ENCODE measurements around the gene IL17B.

The IL17B gene

DNA sequence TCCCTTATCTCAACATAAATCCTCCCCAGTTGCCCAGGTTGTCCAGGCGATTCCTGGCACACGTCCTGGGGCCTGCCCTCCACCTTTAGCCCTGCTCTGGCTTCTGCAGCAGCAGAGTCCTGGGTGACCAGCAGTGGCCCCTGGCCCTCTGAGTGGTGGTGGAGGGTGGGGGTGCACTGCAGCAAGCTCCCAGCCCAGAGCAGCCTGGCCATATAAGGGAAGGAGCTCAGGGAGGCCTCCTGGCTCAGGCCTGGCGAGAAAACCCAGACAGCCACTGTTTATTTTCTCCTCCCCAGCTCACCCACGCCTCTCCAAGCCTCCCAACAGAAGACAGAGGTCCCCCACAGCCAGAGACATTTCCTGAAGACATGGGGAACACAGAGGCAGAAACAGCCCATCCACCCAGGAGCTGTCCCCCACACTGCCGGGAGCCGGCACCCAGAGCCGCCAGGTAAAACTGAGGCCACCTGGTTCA, 44.7 kb upstream of the IL17B start:
- no peak for TF ChIP-seq ZFX (IDR thresholded peaks at IDR 0.05)
- TF ChIP-seq, protein P1, sequence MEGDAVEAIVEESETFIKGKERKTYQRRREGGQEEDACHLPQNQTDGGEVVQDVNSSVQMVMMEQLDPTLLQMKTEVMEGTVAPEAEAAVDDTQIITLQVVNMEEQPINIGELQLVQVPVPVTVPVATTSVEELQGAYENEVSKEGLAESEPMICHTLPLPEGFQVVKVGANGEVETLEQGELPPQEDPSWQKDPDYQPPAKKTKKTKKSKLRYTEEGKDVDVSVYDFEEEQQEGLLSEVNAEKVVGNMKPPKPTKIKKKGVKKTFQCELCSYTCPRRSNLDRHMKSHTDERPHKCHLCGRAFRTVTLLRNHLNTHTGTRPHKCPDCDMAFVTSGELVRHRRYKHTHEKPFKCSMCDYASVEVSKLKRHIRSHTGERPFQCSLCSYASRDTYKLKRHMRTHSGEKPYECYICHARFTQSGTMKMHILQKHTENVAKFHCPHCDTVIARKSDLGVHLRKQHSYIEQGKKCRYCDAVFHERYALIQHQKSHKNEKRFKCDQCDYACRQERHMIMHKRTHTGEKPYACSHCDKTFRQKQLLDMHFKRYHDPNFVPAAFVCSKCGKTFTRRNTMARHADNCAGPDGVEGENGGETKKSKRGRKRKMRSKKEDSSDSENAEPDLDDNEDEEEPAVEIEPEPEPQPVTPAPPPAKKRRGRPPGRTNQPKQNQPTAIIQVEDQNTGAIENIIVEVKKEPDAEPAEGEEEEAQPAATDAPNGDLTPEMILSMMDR (conservative IDR thresholded peaks at IDR 0.05), result no peak
- H3K27ac ChIP-seq, result no peak overlapping the region

DNA sequence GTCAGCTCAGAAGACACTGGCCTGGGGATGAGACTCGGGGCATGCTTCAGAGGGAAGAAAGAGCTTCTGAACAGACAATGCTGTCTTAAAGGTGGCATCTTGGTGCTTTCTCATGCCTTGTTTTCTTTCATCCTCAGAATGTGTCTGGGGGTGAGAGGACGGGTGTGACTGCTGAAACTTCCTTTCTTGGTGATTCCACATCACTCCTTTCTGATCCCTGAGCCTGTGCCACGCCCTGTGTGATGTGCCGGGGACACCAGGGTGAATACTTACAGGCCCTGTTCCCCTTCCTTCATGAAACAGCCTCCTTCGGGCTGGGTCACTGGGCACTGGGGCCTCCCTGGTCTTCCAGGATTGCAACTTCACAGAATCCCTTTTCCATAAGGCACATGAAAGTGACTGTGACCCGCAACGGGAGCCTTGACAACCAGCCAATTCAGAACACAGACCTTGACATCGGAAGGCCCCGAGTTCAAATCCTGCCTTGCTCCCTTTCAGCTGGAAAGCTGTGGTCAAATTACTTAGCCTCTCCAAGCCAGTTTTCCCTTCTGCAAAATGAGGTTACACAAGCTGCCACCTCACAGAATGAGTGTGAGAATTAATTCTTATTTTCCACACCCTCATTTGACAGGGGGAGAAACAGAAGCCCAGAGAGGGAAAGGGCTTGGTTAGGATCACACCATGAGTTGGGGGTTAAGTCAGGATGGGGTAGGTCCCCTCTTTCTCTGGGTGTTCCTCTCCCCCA, 44.1 kb upstream of the IL17B start:
- no peak overlapping the region for H3K27ac ChIP-seq
- no peak for TF ChIP-seq ZFX (IDR thresholded peaks at IDR 0.05)
- TF ChIP-seq, protein P1 (conservative IDR thresholded peaks at IDR 0.05), result no peak

DNA sequence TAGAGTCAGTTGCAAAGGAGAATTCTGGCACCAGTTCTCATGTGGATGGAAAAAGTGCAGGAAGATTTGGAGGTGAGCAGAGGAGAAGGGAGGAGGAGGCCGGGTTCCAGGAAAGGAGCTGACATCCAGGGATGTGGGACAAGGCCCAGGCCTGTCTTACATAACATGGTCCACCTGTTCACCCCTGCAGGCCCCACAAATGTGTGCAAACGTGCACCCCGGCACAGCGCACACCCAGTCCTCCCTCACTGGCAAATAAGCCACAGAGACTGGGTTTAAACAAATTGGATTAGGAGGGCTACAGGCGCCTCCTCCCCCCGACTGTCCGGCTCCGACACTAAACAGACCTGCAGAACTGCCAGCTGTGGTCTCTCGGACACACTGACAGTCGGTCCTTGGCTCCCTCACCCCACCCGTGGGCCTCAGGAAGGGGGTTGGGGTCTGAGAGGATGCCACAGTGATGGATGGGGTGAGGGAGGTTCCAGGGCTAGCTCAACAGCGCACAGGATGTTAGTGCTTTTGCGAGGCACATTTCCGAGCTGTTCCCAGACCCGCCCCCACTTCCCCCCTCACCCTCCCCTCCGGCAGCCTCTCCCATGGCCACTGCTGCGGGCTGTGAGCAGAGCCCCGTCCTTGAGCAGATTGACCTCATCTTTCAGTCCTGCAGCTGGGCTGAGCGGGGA, 43.4 kb upstream of the IL17B start:
- no peak for TF ChIP-seq ZFX (IDR thresholded peaks at IDR 0.05)
- TF ChIP-seq, protein P1 (conservative IDR thresholded peaks at IDR 0.05), result no peak
- no peak overlapping the region for H3K27ac ChIP-seq

DNA sequence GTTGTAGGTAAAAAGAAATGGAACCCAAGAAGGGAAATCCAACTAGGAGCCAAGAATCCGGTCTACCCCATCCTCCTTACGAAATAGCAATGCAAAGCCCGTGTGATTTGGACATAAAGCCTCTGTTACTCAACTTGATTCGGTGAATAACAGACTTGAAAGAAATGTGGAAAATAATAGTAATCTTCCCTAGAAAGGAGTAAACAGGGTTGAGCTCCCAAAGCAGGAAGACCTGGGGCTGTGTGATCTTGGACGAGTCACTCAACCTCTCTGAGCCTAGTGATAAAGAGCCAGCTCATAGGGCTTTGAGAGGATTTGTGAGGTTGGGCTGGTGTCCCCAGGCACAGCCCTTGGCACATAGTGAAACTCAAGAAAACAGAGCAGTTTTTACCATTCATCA, 42.7 kb upstream of the IL17B start:
- H3K27ac ChIP-seq, result no peak overlapping the region
- no peak for TF ChIP-seq ZFX (IDR thresholded peaks at IDR 0.05)
- TF ChIP-seq, protein P1 (conservative IDR thresholded peaks at IDR 0.05), result no peak

DNA sequence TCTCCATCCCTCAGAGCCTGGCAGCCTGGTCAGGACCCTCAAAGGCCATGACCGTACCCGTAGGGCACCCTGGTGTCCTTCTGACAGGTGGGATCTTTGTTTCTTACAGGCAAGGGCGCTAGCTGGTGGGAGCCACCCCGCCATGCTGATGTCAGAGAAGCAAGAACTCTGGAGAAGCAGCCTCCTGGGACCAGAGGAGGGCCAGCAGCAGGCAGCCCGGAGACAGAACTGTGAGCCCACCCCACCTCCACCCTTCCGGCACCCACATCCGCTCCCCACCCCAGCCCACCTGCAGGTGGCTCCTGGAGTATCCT, 42.2 kb upstream of the IL17B start:
- TF ChIP-seq, protein P1 (conservative IDR thresholded peaks at IDR 0.05), result no peak
- TF ChIP-seq ZFX (IDR thresholded peaks at IDR 0.05), result no peak
- H3K27ac ChIP-seq, result no peak overlapping the region

DNA sequence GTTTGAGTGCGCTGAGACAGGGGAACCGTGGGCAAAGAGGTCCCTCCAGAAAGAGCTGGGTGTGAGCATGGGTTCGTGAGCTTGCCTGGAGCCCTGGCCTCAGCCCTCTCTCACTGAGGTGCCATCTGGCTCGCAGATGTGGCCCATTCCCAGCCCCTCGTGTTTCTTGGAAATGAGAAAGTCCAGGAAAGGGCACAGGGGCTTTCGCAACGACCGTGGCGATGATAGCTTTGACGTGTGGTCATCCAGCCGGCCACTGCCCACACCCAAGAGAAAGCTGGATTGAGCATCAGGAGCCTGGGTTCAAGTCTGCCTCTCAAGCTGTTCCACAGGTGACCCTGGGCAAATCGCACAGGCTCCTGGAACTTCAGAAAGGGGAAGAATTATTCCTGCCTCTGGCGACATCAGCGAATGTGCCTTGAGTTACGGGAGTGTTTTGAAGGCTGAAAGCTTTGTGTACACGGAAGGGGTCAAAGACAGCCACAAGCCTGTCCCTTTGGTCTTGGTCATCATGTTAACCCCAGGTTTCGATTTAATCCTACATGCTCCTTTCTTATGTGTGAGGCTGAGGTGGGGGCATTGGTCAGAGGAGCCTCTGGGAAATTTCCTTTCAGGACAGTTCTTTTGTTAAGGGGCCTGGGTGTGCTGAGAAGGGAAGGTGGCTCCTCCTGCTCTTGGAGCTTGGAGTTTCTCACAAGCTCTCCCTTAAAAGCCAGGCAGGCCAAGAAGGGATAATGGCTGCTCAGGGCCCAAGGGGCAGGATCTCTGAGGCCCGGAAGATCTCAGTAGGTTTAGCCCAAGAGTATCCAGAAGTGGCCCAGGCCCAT, 41.7 kb upstream of the IL17B start:
- H3K27ac ChIP-seq, result no peak overlapping the region
- TF ChIP-seq, protein P1 (conservative IDR thresholded peaks at IDR 0.05), result no peak
- TF ChIP-seq ZFX (IDR thresholded peaks at IDR 0.05), result no peak
